GM18517 (cell line): Measurements from ENCODE around the gene TEAD1.
A peak's percentile ranks its signal among the peaks of the same experiment; 100 is the strongest.

Experiments
- ATAC-seq: cut with Tn5 transposase; IDR thresholded peaks from one replicate; pipeline ENCODE4 v1.9.1; 2021; ENCODE audit warnings: mild to moderate bottlenecking, moderate library complexity; ENCODE audit not compliant: unreplicated experiment

Gene TEAD1

GRCh38 chr11:12706545-12707499 lies 32.6 kb downstream of the TEAD1 start:
- ATAC-seq, result no peak

- no peak for ATAC-seq
These were observed 33.3 kb downstream of the TEAD1 start for GRCh38 chr11:12707500-12707880.

- ATAC-seq, result no peak
These were observed 37.3 kb downstream of the TEAD1 start for GRCh38 chr11:12711496-12711895.

- ATAC-seq, result no peak
These were observed 37.9 kb downstream of the TEAD1 start for GRCh38 chr11:12712132-12712531.

- no peak for ATAC-seq
These were observed 40.9 kb downstream of the TEAD1 start for GRCh38 chr11:12715131-12715530.

GRCh38 chr11:12715941-12716340 lies 41.7 kb downstream of the TEAD1 start:
- ATAC-seq, result no peak

- ATAC-seq, result no peak
These were observed 42.6 kb downstream of the TEAD1 start for GRCh38 chr11:12716816-12717215.

- peak; percentile 74 for ATAC-seq
These were observed 43.6 kb downstream of the TEAD1 start for GRCh38 chr11:12717851-12718291.

- no peak for ATAC-seq
These were observed 45.0 kb downstream of the TEAD1 start for GRCh38 chr11:12719221-12719620.

GRCh38 chr11:12721816-12722604 lies 47.8 kb downstream of the TEAD1 start:
- no peak for ATAC-seq

- ATAC-seq, result no peak
These were observed 49.4 kb downstream of the TEAD1 start for GRCh38 chr11:12723421-12724300.

GRCh38 chr11:12724301-12725054 lies 50.3 kb downstream of the TEAD1 start:
- ATAC-seq, result no peak

- no peak for ATAC-seq
These were observed 51.0 kb downstream of the TEAD1 start for GRCh38 chr11:12725055-12725862.

GRCh38 chr11:12725863-12726682 lies 51.9 kb downstream of the TEAD1 start:
- no peak for ATAC-seq

- ATAC-seq, result no peak
These were observed 53.5 kb downstream of the TEAD1 start for GRCh38 chr11:12727563-12728211.

- ATAC-seq, result no peak
These were observed 54.2 kb downstream of the TEAD1 start for GRCh38 chr11:12728417-12728816.

GRCh38 chr11:12729941-12730340 lies 55.7 kb downstream of the TEAD1 start:
- no peak for ATAC-seq

GRCh38 chr11:12731841-12732336 lies 57.7 kb downstream of the TEAD1 start:
- no peak for ATAC-seq
